Calu3 (cell line): ENCODE results near the gene PPP1R14C. TPM values are rescaled to one million over a fixed set of nuclear protein-coding genes. Genes with fewer than 3 reads are reported as not detected.
"Not testable (repeated sequence)": the region's sequence is repeated elsewhere in the genome, so short reads cannot be mapped to it uniquely, and the experiment has no call there.

Experiments used
- BruUV-seq: library from RNA; stranded (reverse); fragments of 400-500 nt; replicated peaks from 2 replicates; lab custom pipeline; 2021; lab: Mats Ljungman, UMichigan
- CTCF ChIA-PET: fragments of 300-600 bp; sonication (Branson Sonifier 250); formaldehyde crosslinking; loops from one replicate; lab custom pipeline; 2022; ENCODE audit warnings: antibody characterized with exemption; lab: Charles Lee
- DNase-seq: peaks from one replicate; pipeline ENCODE4 v3.0.0; 2022
- H3K27ac Mint-ChIP-seq: one replicate; pipeline ENCODE4 v1.8.0; 2022; ENCODE audit warnings: mixed read lengths; ENCODE audit not compliant: unreplicated experiment
- H3K27me3 Mint-ChIP-seq: one replicate; pipeline ENCODE4 v1.8.0; 2022; ENCODE audit warnings: mixed read lengths; ENCODE audit not compliant: unreplicated experiment
- H3K36me3 Mint-ChIP-seq: one replicate; pipeline ENCODE4 v1.8.0; 2022; ENCODE audit warnings: mild to moderate bottlenecking, moderate library complexity, mixed read lengths; ENCODE audit not compliant: insufficient read depth, unreplicated experiment
- H3K4me1 Mint-ChIP-seq: one replicate; pipeline ENCODE4 v1.8.0; 2022; ENCODE audit warnings: mild to moderate bottlenecking, low read depth, mixed read lengths; ENCODE audit not compliant: unreplicated experiment
- H3K4me3 Mint-ChIP-seq: one replicate; pipeline ENCODE4 v1.8.0; 2022; ENCODE audit warnings: mild to moderate bottlenecking, low read depth, moderate library complexity, mixed read lengths; ENCODE audit not compliant: unreplicated experiment
- H3K9me3 Mint-ChIP-seq: one replicate; pipeline ENCODE4 v1.8.0; 2022; ENCODE audit warnings: low read depth, mixed read lengths; ENCODE audit not compliant: unreplicated experiment
- CTCF ChIP-seq: fragments of 200-600 bp; IDR thresholded peaks from one replicate; pipeline ENCODE4 v1.8.0; 2022; ENCODE audit warnings: antibody characterized with exemption; ENCODE audit not compliant: unreplicated experiment
- intact Hi-C: fragments of 100-400 bp; cut with micrococcal nuclease; formaldehyde crosslinking; loops from one replicate; pipeline ENCODE4 v1.10.0; 2022; ENCODE audit not compliant: unreplicated experiment
- total RNA-seq: library from RNA; stranded (reverse); gene quantifications from 2 replicates; pipeline ENCODE4 v1.2.3, GENCODE V29; 2022

Gene PPP1R14C
- total RNA-seq, 1 experiment from 2014 or later: 3.6 TPM

- no TSS peak for BruUV-seq
- Mint-ChIP-seq H3K9me3 (no peaks in the 10 kb centered on the region), H3K27me3 (peaks cover 14% of the 10 kb centered on the region), H3K27ac (no peak overlapping the region), H3K36me3 (no peaks in the 10 kb centered on the region), H3K4me3 (no peak overlapping the region), H3K4me1 (no peaks in the 10 kb centered on the region)
- DNase-seq: no peak
- intact Hi-C loops: no loop called here
- no peak for TF ChIP-seq CTCF
- CTCF ChIA-PET: no interaction called here
These were observed 14.4 kb upstream of the PPP1R14C start for GRCh38 chr6:150128425-150128824.

GRCh38 chr6:150129616-150130505, 13.0 kb upstream of the PPP1R14C start:
- intact Hi-C loops: no loop called here
- Mint-ChIP-seq H3K27ac (no peak overlapping the region), H3K4me3 (no peak overlapping the region), H3K4me1 (no peaks in the 10 kb centered on the region), H3K9me3 (no peaks in the 10 kb centered on the region), H3K36me3 (no peaks in the 10 kb centered on the region), H3K27me3 (no peaks in the 10 kb centered on the region)
- CTCF ChIA-PET: no interaction called here
- BruUV-seq: no TSS peak
- TF ChIP-seq CTCF: no peak
- DNase-seq: no peak

GRCh38 chr6:150133686-150134085, 9.2 kb upstream of the PPP1R14C start:
- BruUV-seq: no TSS peak
- Mint-ChIP-seq H3K27ac (no peak overlapping the region), H3K9me3 (peaks cover 2% of the 10 kb centered on the region), H3K27me3 (peaks cover 10% of the 10 kb centered on the region), H3K4me3 (no peak overlapping the region), H3K4me1 (no peaks in the 10 kb centered on the region), H3K36me3 (no peaks in the 10 kb centered on the region)
- no peak for DNase-seq
- CTCF ChIA-PET: no interaction called here
- no peak for TF ChIP-seq CTCF
- intact Hi-C loops: no loop called here

GRCh38 chr6:150134280-150134920, 8.4 kb upstream of the PPP1R14C start:
- peaks cover 2% of the 10 kb centered on the region for H3K9me3 Mint-ChIP-seq
- no peaks in the 10 kb centered on the region for H3K4me1 Mint-ChIP-seq
- no TSS peak for BruUV-seq
- intact Hi-C loops: no loop called here
- H3K27ac Mint-ChIP-seq: no peak overlapping the region
- CTCF ChIA-PET: no interaction called here
- H3K27me3 Mint-ChIP-seq: peaks cover 16% of the 10 kb centered on the region
- TF ChIP-seq CTCF: no peak
- no peaks in the 10 kb centered on the region for H3K36me3 Mint-ChIP-seq
- no peak for DNase-seq
- no peak overlapping the region for H3K4me3 Mint-ChIP-seq

- DNase-seq, H3K27ac Mint-ChIP-seq, CTCF ChIA-PET, H3K4me1 Mint-ChIP-seq, H3K9me3 Mint-ChIP-seq, intact Hi-C loops, H3K36me3 Mint-ChIP-seq, BruUV-seq, H3K4me3 Mint-ChIP-seq: not testable (repeated sequence)
- H3K27me3 Mint-ChIP-seq: peaks cover 16% of the 10 kb centered on the region
These were observed 5.1 kb upstream of the PPP1R14C start for GRCh38 chr6:150137711-150138110.
